ENCODE results near the gene TBXAS1.

The TBXAS1 gene

GRCh38 chr7:140021603-140022002 is 192.5 kb downstream of the TBXAS1 start:
- H3K4me3 ChIP-seq (ENCODE audit: low read depth, low read length) = no peak overlapping the region
- POLR2A ChIA-PET = no interaction called here
- no peak for DNase-seq (ENCODE audit: low read depth, low spot score)
- TF ChIP-seq CTCF (IDR thresholded peaks at IDR 0.05; ENCODE audit: insufficient read depth, low read length, missing control alignments) = no peak
- CTCF ChIA-PET = interaction anchor here (0.7 kb wide), 1 partner anchor 21 kb away, joined by 3 read pairs; no protein-coding TSS in a partner anchor

- ChIA-PET POLR2A (no interaction called here), CTCF (interaction anchor here (0.7 to 1.4 kb wide), 3 partner anchors 17 to 20 kb away, joined by 3 to 4 read pairs (median 3); no protein-coding TSS in a partner anchor)
- DNase-seq (ENCODE audit: low read depth, low spot score) = no peak
- no peak overlapping the region for H3K4me3 ChIP-seq (ENCODE audit: low read depth, low read length)
- TF ChIP-seq CTCF (IDR thresholded peaks at IDR 0.05; ENCODE audit: insufficient read depth, low read length, missing control alignments) = no peak
These were observed 193.6 kb downstream of the TBXAS1 start for GRCh38 chr7:140022582-140023211.

GRCh38 chr7:140023728-140024127 is 194.7 kb downstream of the TBXAS1 start:
- POLR2A ChIA-PET = no interaction called here
- TF ChIP-seq CTCF (IDR thresholded peaks at IDR 0.05; ENCODE audit: insufficient read depth, low read length, missing control alignments) = no peak
- H3K4me3 ChIP-seq (ENCODE audit: low read depth, low read length) = no peak overlapping the region
- DNase-seq (ENCODE audit: low read depth, low spot score) = no peak
- CTCF ChIA-PET = interaction anchor here (1.1 to 1.4 kb wide), 2 partner anchors 18 to 20 kb away, joined by 3 to 4 read pairs; no protein-coding TSS in a partner anchor

- no peak for TF ChIP-seq CTCF (IDR thresholded peaks at IDR 0.05; ENCODE audit: insufficient read depth, low read length, missing control alignments)
- POLR2A ChIA-PET = no interaction called here
These were observed 195.5 kb downstream of the TBXAS1 start for GRCh38 chr7:140024585-140024984.

GRCh38 chr7:140025241-140025640 is 196.2 kb downstream of the TBXAS1 start:
- ChIA-PET CTCF (no interaction called here), POLR2A (no interaction called here)
- DNase-seq (ENCODE audit: low read depth, low spot score) = no peak
- no peak for TF ChIP-seq CTCF (IDR thresholded peaks at IDR 0.05; ENCODE audit: insufficient read depth, low read length, missing control alignments)
- H3K4me3 ChIP-seq (ENCODE audit: low read depth, low read length) = no peak overlapping the region

More at GRCh38 chr7:140024585-140024984, 195.5 kb downstream of the TBXAS1 start:
- H3K4me3 ChIP-seq (ENCODE audit: low read depth, low read length) = no peak overlapping the region
- DNase-seq (ENCODE audit: low read depth, low spot score) = no peak
- CTCF ChIA-PET = no interaction called here

GRCh38 chr7:140025814-140026433 is 196.9 kb downstream of the TBXAS1 start:
- no peak for DNase-seq (ENCODE audit: low read depth, low spot score)
- TF ChIP-seq CTCF (IDR thresholded peaks at IDR 0.05; ENCODE audit: insufficient read depth, low read length, missing control alignments) = no peak
- H3K4me3 ChIP-seq (ENCODE audit: low read depth, low read length) = no peak overlapping the region
- ChIA-PET POLR2A (no interaction called here), CTCF (no interaction called here)
